Trophoblast cell (in vitro differentiated cells and primary cell): ENCODE data around the gene MAPK8IP1.

ENCODE experiments used
- DNase-seq, 2 donors: peaks; one replicate each; pipeline ENCODE4 v3.0.0-alpha.2; 2016
- H2AFZ ChIP-seq: 2 replicates; pipeline ENCODE4 v1.6.1; 2013; ENCODE audit warnings: low read length, moderate library complexity, mild to moderate bottlenecking; ENCODE audit not compliant: insufficient read depth, poor library complexity
- H2AK5ac ChIP-seq: 2 replicates; pipeline ENCODE4 v1.6.1; 2013; ENCODE audit warnings: mild to moderate bottlenecking, low read length
- H2BK120ac ChIP-seq: 2 replicates; pipeline ENCODE4 v1.6.1; 2013; ENCODE audit warnings: low read length, mild to moderate bottlenecking, moderate library complexity; ENCODE audit not compliant: insufficient read depth, poor library complexity
- H2BK12ac ChIP-seq: 2 replicates; pipeline ENCODE4 v1.6.1; 2013; ENCODE audit warnings: mild to moderate bottlenecking, low read length, moderate library complexity
- H2BK5ac ChIP-seq: 2 replicates; pipeline ENCODE4 v1.6.1; 2013; ENCODE audit warnings: low read length, low read depth, moderate library complexity, mild to moderate bottlenecking; ENCODE audit not compliant: poor library complexity
- H3K14ac ChIP-seq: 2 replicates; pipeline ENCODE4 v1.6.1; 2013; ENCODE audit warnings: mild to moderate bottlenecking, low read length
- H3K18ac ChIP-seq: 2 replicates; pipeline ENCODE4 v1.6.1; 2013; ENCODE audit warnings: mild to moderate bottlenecking, low read length
- H3K23ac ChIP-seq: 2 replicates; pipeline ENCODE4 v1.6.1; 2013; ENCODE audit warnings: low read length
- H3K27ac ChIP-seq: 2 replicates; pipeline ENCODE4 v1.5.1; 2013; ENCODE audit warnings: low read depth, mild to moderate bottlenecking, inconsistent platforms, low read length, moderate library complexity
- H3K27me3 ChIP-seq: 2 replicates; pipeline ENCODE4 v1.6.1; 2013; ENCODE audit warnings: inconsistent platforms, mild to moderate bottlenecking, low read length, moderate library complexity; ENCODE audit not compliant: insufficient read depth
- H3K36me3 ChIP-seq, 2 experiments: 1 replicate in 1 of 2; 2 replicates in 1 of 2; pipeline ENCODE4 v1.6.1; 2013; ENCODE audit warnings: low read length in 2 of 2, mild to moderate bottlenecking in 2 of 2, moderate library complexity in 1 of 2; ENCODE audit not compliant: insufficient read depth in 2 of 2, control insufficient read depth in 1 of 2
- H3K4ac ChIP-seq: 2 replicates; pipeline ENCODE4 v1.6.1; 2013; ENCODE audit warnings: low read depth, mild to moderate bottlenecking, low read length, moderate library complexity
- H3K4me1 ChIP-seq, 2 experiments: 1 replicate in 1 of 2; 2 replicates in 1 of 2; pipeline ENCODE4 v1.6.1; 2013; ENCODE audit warnings: low read length in 2 of 2, mild to moderate bottlenecking in 2 of 2, moderate library complexity in 1 of 2; ENCODE audit not compliant: insufficient read depth in 2 of 2, control insufficient read depth in 1 of 2
- H3K4me2 ChIP-seq: 2 replicates; pipeline ENCODE4 v1.6.1; 2013; ENCODE audit warnings: inconsistent platforms, mild to moderate bottlenecking, low read length, moderate library complexity
- H3K4me3 ChIP-seq: 2 replicates; pipeline ENCODE4 v1.5.1; 2013; ENCODE audit warnings: mild to moderate bottlenecking, low read depth, low read length, inconsistent platforms
- H3K79me1 ChIP-seq: one replicate; pipeline ENCODE4 v1.6.1; 2013; ENCODE audit warnings: low read length
- H3K79me2 ChIP-seq: 2 replicates; pipeline ENCODE4 v1.6.1; 2013; ENCODE audit warnings: low read length, mild to moderate bottlenecking; ENCODE audit not compliant: control insufficient read depth, insufficient read depth, poor library complexity
- H3K9ac ChIP-seq: 2 replicates; pipeline ENCODE4 v1.6.1; 2013; ENCODE audit warnings: mild to moderate bottlenecking, low read length
- H3K9me3 ChIP-seq: 2 replicates; pipeline ENCODE4 v1.6.1; 2013; ENCODE audit warnings: low read depth, mild to moderate bottlenecking, control low read depth, inconsistent platforms, low read length; ENCODE audit not compliant: insufficient read depth
- H4K12ac ChIP-seq: 2 replicates; pipeline ENCODE4 v1.6.1; 2013; ENCODE audit warnings: low read depth, mild to moderate bottlenecking, low read length, moderate library complexity
- H4K8ac ChIP-seq: 2 replicates; pipeline ENCODE4 v1.6.1; 2013; ENCODE audit warnings: low read depth, mild to moderate bottlenecking, low read length, moderate library complexity
- H4K91ac ChIP-seq: one replicate; pipeline ENCODE4 v1.6.1; 2013; ENCODE audit warnings: low read depth, mild to moderate bottlenecking, low read length, moderate library complexity
- WGBS: extraction: QIAGEN DNeasy Blood & Tissue Kit; methylation state at CpG from one replicate; pipeline ENCODE4 v1.1.7; 2013; ENCODE audit warnings: missing lambda C conversion rate; ENCODE audit not compliant: insufficient read length, insufficient coverage; ENCODE audit errors: extremely low coverage; 5-methylcytosine and 5-hydroxymethylcytosine counted together

Gene MAPK8IP1

DNA sequence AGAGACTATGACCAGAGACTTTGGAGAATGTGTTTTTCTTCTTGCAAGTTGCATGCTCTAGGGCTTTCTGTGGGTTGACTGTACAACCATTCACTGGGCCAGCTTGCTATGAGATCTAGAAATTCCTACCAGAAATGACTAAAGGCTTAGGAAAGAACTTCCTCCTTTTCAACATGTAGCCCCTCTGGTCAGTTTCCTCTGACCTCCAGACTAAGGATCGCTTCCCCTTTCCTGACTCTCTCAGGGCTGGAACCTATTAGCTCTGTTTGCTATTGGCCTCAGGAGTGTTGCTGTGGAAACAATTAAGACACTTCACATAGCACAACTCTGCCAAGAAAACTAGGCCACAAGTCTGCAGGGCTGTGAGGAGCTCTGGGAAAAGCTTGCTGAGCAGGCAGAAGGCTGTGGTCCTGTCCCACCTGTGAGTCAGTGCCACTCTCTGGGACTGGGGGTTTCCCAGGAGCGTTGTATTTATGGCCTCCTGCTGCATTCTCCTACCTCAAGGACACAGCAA lies 27.4 kb upstream of the MAPK8IP1 start:
- Histone ChIP-seq H3K27me3 (no peaks in the 10 kb centered on the region), H3K4ac (no peak overlapping the region), H2BK5ac (no peak overlapping the region), H3K4me1 (no peaks in the 10 kb centered on the region), H2AK5ac (no peak overlapping the region), H4K12ac (no peak overlapping the region), H3K23ac (no peak overlapping the region), H2BK12ac (no peak overlapping the region), H4K91ac (no peak overlapping the region), H3K79me2 (no peaks in the 10 kb centered on the region), H2AFZ (no peak overlapping the region), H3K36me3 (peaks cover 27 to 37% of the 10 kb centered on the region in 2 experiments), H3K18ac (no peak overlapping the region), H4K8ac (no peak overlapping the region), H3K9me3 (no peaks in the 10 kb centered on the region), H3K14ac (no peak overlapping the region), H3K4me2 (no peak overlapping the region), H2BK120ac (no peak overlapping the region), H3K4me3 (no peak overlapping the region), H3K79me1 (no peaks in the 10 kb centered on the region), H3K27ac (no peak overlapping the region), H3K9ac (no peak overlapping the region)
- WGBS: no CpG with 5 or more reads among the region's 2 CpGs
- DNase-seq: peak; percentile 18 to 42

DNA sequence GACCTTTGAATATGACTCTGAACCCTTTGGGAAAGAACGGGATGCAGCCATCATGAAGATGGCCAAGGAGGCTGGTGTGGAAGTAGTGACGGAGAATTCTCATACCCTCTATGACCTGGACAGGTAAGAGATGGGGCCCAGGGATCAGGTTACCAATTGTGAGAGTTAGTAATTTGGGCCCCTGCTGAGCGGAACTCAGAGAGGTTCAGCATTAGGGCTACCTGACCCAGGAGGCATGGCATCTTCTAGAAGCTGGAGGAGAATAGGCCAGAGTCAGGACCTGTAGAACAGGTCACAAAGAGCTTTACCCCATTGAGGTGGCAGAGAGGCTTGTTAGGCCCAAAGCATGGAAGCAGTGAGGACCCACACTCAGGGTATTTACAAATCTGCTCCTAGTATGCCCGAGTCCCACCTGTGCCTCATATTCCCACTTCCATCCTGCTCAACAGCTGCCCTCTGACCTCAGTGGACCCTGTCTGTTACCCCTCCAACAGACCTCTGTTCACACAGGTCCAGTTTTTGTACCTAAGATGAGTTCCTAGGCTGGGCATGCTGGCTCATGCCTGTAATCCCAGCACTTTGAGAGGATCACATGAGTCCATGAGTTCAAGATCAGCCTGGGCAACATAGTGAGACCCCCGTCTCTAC lies 26.6 kb upstream of the MAPK8IP1 start:
- Histone ChIP-seq H3K9ac (no peak overlapping the region), H4K12ac (no peak overlapping the region), H3K4me1 (no peaks in the 10 kb centered on the region), H3K79me2 (no peaks in the 10 kb centered on the region), H2BK12ac (no peak overlapping the region), H2AFZ (peak overlapping the region; percentile 12), H4K8ac (no peak overlapping the region), H3K23ac (no peak overlapping the region), H3K18ac (no peak overlapping the region), H2AK5ac (no peak overlapping the region), H3K4me3 (no peak overlapping the region), H2BK120ac (no peak overlapping the region), H3K9me3 (no peaks in the 10 kb centered on the region), H3K27me3 (no peaks in the 10 kb centered on the region), H3K27ac (no peak overlapping the region), H2BK5ac (no peak overlapping the region), H3K79me1 (no peaks in the 10 kb centered on the region), H3K14ac (no peak overlapping the region), H4K91ac (no peak overlapping the region), H3K36me3 (peaks cover 27 to 39% of the 10 kb centered on the region in 2 experiments), H3K4me2 (no peak overlapping the region), H3K4ac (no peak overlapping the region)
- no peak for DNase-seq
- whole genome bisulfite sequencing: no CpG with 5 or more reads among the region's 5 CpGs

DNA sequence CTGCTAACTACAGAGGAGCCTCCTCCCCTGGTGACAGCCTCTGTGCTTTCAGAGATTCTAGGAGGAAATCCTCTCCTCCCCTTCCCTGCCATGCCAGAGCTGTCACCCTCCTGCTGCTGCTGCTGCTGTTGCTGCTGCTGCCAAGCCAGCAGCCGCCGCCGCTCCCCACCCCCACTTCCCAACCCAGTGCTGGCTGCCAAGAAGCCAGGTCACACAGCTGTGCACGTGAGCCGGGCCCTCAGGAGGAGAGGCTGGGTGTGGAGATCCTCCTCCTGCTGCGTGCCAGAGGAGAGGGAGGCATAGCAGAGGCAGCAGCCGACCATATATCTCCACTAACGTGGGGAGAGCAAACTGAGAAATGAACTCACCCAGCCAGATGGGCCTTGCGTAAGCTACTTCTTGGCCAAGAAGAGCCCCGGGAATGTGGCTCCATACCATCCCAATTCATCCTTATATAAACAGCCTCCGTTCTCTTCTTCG lies 25.8 kb upstream of the MAPK8IP1 start:
- H3K79me2 ChIP-seq: no peaks in the 10 kb centered on the region
- H2BK12ac ChIP-seq: no peak overlapping the region
- H3K4me1 ChIP-seq: no peaks in the 10 kb centered on the region
- no CpG with 5 or more reads among the region's 12 CpGs for WGBS
- H2BK5ac ChIP-seq: no peak overlapping the region
- no peak overlapping the region for H3K27ac ChIP-seq
- no peak overlapping the region for H3K4me3 ChIP-seq
- H3K4me2 ChIP-seq: no peak overlapping the region
- H2AK5ac ChIP-seq: no peak overlapping the region
- no peaks in the 10 kb centered on the region for H3K27me3 ChIP-seq
- H3K18ac ChIP-seq: no peak overlapping the region
- no peak overlapping the region for H4K12ac ChIP-seq
- no peak overlapping the region for H2BK120ac ChIP-seq
- no peak overlapping the region for H2AFZ ChIP-seq
- H3K14ac ChIP-seq: no peak overlapping the region
- no peak overlapping the region for H3K9ac ChIP-seq
- peak in 1 of 2 donors; percentile 37 for DNase-seq
- H3K23ac ChIP-seq: no peak overlapping the region
- no peaks in the 10 kb centered on the region for H3K79me1 ChIP-seq
- no peak overlapping the region for H3K4ac ChIP-seq
- H3K36me3 ChIP-seq: peaks cover 27 to 43% of the 10 kb centered on the region in 2 experiments
- H3K9me3 ChIP-seq: no peaks in the 10 kb centered on the region
- no peak overlapping the region for H4K91ac ChIP-seq
- no peak overlapping the region for H4K8ac ChIP-seq

DNA sequence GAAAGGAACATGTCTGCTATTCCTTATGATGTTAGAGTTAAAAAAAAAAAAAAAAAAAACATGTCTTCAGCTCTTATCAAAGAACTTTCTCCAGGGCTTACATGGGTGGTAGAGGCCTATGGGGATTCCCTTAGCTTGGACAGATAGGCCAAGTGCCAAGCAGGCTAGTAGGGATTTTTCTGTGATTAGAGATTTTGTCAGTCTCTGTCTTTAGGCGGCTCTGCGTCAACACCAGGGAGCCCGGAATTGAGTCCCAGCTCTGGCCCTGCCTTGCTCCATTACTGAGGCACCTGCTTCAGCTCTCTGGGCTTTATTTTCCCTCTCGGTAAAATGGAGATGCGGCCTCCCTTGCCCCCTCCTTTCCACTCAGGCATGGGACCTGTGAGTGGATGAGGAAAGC lies 25.1 kb upstream of the MAPK8IP1 start:
- no peak overlapping the region for H2BK12ac ChIP-seq
- H3K79me1 ChIP-seq: no peaks in the 10 kb centered on the region
- H3K4me2 ChIP-seq: no peak overlapping the region
- H3K14ac ChIP-seq: no peak overlapping the region
- H2AK5ac ChIP-seq: no peak overlapping the region
- H3K27me3 ChIP-seq: no peaks in the 10 kb centered on the region
- H3K36me3 ChIP-seq: peaks cover 27 to 43% of the 10 kb centered on the region in 2 experiments
- no peak overlapping the region for H3K4ac ChIP-seq
- no peak overlapping the region for H3K9ac ChIP-seq
- H3K4me3 ChIP-seq: no peak overlapping the region
- H4K8ac ChIP-seq: no peak overlapping the region
- H3K18ac ChIP-seq: no peak overlapping the region
- no peak for DNase-seq
- no peak overlapping the region for H2BK5ac ChIP-seq
- H2AFZ ChIP-seq: no peak overlapping the region
- no peak overlapping the region for H2BK120ac ChIP-seq
- no peaks in the 10 kb centered on the region for H3K4me1 ChIP-seq
- H4K12ac ChIP-seq: no peak overlapping the region
- H3K9me3 ChIP-seq: no peaks in the 10 kb centered on the region
- H3K79me2 ChIP-seq: no peaks in the 10 kb centered on the region
- WGBS: no CpG with 5 or more reads among the region's 5 CpGs
- no peak overlapping the region for H3K27ac ChIP-seq
- H3K23ac ChIP-seq: no peak overlapping the region
- H4K91ac ChIP-seq: no peak overlapping the region
